Measurements from ENCODE around the gene RPL29. TPM values are rescaled to one million over a fixed set of nuclear protein-coding genes. Genes with fewer than 3 reads are reported as not detected.
"Not testable (repeated sequence)": the region's sequence is repeated elsewhere in the genome, so short reads cannot be mapped to it uniquely, and the experiment has no call there.

Gene RPL29
- total and polyA plus RNA-seq, 2 of the 8 experiments (the other 6 are each of a cell fraction or from before 2014, with no cell fraction given): 1,467 to 2,660 TPM

GRCh38 chr3:51993657-51994056 is 2.0 kb downstream of the RPL29 start:
- H3K23me2 ChIP-seq (ENCODE audit: low read depth, low read length); H3K56ac ChIP-seq (replicated peaks; ENCODE audit: insufficient read length, low read depth, low read length); DNase-seq (ENCODE audit: low read depth in 1 of 2, low spot score in 2 of 2); H3K27me3 ChIP-seq (replicated peaks in 1 of 4; ENCODE audit: control insufficient read depth in 3 of 4, extremely low read depth in 1 of 4, insufficient read depth in 3 of 4, low read length in 3 of 4); H3K18ac ChIP-seq (ENCODE audit: extremely low read depth, low read length); H3K9me3 ChIP-seq (ENCODE audit: insufficient read depth in 2 of 2, low read depth in 1 of 2, low read length in 1 of 2); H3K4me3 ChIP-seq (ENCODE audit: extremely low read depth in 1 of 4, insufficient read depth in 2 of 4, low read depth in 3 of 4, low read length in 4 of 4); H2BK20ac ChIP-seq (ENCODE audit: low read length); H4K5ac ChIP-seq (ENCODE audit: insufficient read length, low read depth, low read length); H4K91ac ChIP-seq (replicated peaks; ENCODE audit: insufficient read length, low read length); FAIRE-seq; H2BK12ac ChIP-seq (ENCODE audit: low read depth, low read length); H3K4ac ChIP-seq (replicated peaks; ENCODE audit: insufficient read length, low read depth, low read length); H2AFZ ChIP-seq (ENCODE audit: low read length); H3K14ac ChIP-seq (ENCODE audit: insufficient read length); H2BK5ac ChIP-seq (ENCODE audit: low read depth, low read length); H3K27ac ChIP-seq (ENCODE audit: low read depth, low read length); H4K8ac ChIP-seq (ENCODE audit: extremely low read depth, insufficient read depth, low read length); H3K79me1 ChIP-seq (ENCODE audit: low read depth, low read length); H2BK15ac ChIP-seq (ENCODE audit: low read length); H3K4me2 ChIP-seq (ENCODE audit: insufficient read depth in 1 of 2, low read depth in 2 of 2, low read length in 2 of 2); H2AK5ac ChIP-seq (ENCODE audit: low read depth, low read length); H4K20me1 ChIP-seq (replicated peaks in 1 of 2; ENCODE audit: control insufficient read depth in 1 of 2, insufficient read depth in 2 of 2, low read length in 2 of 2); H3K23ac ChIP-seq (ENCODE audit: insufficient read length); H3K9ac ChIP-seq (replicated peaks in 1 of 4; ENCODE audit: extremely low read depth in 1 of 4, low read depth in 3 of 4, low read length in 3 of 4); H2BK120ac ChIP-seq (replicated peaks; ENCODE audit: low read depth, low read length): not testable (repeated sequence)
- TF ChIP-seq POLR2AphosphoS5 (IDR thresholded peaks at IDR 0.05; ENCODE audit: low read depth, low read length): 0 out of 2 replicates have a peak, but pooled peaks have one; percentile 1
- POLR2A ChIA-PET (ENCODE audit: partially characterized antibody): interaction anchor here (0.7 to 25.9 kb wide), 16 partner anchors 13 to 456 kb away, joined by 3 to 923 read pairs (median 16); partner anchors contain the start of genes ABHD14A, ABHD14B, ACY1 and DUSP7
- H3K36me3 ChIP-seq (ENCODE audit: control insufficient read depth in 2 of 4, insufficient read depth in 4 of 4, low read length in 3 of 4): peaks cover 17 to 39% (median 28%) of the 10 kb centered on the region in 4 experiments
- peaks cover 4 to 20% (median 8%) of the 10 kb centered on the region in 4 experiments; a peak in 5 of 7 replicates for H3K4me1 ChIP-seq (replicated peaks in 1 of 4; ENCODE audit: control insufficient read depth in 3 of 4, insufficient read depth in 4 of 4, low read length in 3 of 4)
- peaks cover 0 to 17% of the 10 kb centered on the region in 2 experiments; a peak in 3 of 4 replicates for H3K79me2 ChIP-seq (ENCODE audit: control insufficient read depth in 1 of 2, insufficient read depth in 2 of 2, low read length in 2 of 2)
- CTCF ChIA-PET (ENCODE audit: partially characterized antibody): interaction anchor here (0.6 to 6.2 kb wide), 4 partner anchors 12 to 1426 kb away, joined by 3 to 46 read pairs (median 13); partner anchors contain the start of genes ABHD14A, ABHD14B and ACY1
- WGBS, 2 experiments (ENCODE audit: extremely low coverage in 1 of 2, insufficient coverage in 1 of 2, insufficient read length in 1 of 2, insufficient replicate concordance in 2 of 2, low coverage in 1 of 2, low lambda C conversion rate in 2 of 2, missing lambda C conversion rate in 1 of 2): 93% methylated on average over 5 of the region's 13 CpGs; no CpG with 5 or more reads in 1 of the 2 experiments
